ENCODE data around the gene FSCN2.

DNA sequence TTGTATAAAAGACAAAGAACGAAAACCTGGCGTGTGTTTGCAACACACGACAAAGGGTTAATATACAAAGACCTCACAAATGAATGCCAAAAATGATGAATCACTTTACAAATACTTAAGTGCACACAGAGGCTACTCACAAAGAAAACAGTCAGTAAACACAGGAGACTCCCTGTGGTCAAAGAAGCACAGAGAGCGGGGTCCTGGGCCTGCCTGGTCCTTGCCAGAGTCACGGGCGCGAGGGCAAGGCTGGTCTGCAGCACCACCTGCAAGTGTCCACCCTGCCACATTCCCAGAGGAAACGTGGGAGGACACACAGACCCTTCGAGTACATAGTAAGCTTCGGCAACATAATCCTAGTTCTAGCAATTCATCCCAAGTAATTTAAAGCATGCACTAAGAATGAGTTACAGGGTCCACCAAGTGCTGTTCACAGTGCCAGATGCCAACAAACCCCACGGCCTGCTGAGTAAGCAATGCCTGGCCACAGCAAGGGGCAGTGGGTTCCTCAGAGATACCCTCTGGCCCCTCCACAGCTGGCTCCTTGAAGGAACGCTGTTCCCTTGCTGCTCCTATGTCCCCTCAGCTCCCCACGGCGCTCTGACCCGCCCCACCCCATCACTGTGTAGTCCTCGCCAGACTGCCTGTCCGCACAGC is 48.6 kb downstream of the FSCN2 start:
- TF ChIP-seq, protein P1, sequence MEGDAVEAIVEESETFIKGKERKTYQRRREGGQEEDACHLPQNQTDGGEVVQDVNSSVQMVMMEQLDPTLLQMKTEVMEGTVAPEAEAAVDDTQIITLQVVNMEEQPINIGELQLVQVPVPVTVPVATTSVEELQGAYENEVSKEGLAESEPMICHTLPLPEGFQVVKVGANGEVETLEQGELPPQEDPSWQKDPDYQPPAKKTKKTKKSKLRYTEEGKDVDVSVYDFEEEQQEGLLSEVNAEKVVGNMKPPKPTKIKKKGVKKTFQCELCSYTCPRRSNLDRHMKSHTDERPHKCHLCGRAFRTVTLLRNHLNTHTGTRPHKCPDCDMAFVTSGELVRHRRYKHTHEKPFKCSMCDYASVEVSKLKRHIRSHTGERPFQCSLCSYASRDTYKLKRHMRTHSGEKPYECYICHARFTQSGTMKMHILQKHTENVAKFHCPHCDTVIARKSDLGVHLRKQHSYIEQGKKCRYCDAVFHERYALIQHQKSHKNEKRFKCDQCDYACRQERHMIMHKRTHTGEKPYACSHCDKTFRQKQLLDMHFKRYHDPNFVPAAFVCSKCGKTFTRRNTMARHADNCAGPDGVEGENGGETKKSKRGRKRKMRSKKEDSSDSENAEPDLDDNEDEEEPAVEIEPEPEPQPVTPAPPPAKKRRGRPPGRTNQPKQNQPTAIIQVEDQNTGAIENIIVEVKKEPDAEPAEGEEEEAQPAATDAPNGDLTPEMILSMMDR (IDR thresholded peaks at IDR 0.05), result no peak
- TF ChIP-seq POLR2A (IDR thresholded peaks at IDR 0.05), result no peak

All from esophagus squamous epithelium (tissue), 4 donors.